NOMO-1 (cell line): ENCODE results near the gene MRC1.
"Not testable (repeated sequence)": the region's sequence is repeated elsewhere in the genome, so short reads cannot be mapped to it uniquely, and the experiment has no call there.

Experiments used
- DNase-seq, 2 experiments: peaks; one replicate each; lab custom pipeline; 2025; ENCODE audit not compliant: unreplicated experiment in 2 of 2; lab: John Stamatoyannopoulos, UW

Gene MRC1

DNA sequence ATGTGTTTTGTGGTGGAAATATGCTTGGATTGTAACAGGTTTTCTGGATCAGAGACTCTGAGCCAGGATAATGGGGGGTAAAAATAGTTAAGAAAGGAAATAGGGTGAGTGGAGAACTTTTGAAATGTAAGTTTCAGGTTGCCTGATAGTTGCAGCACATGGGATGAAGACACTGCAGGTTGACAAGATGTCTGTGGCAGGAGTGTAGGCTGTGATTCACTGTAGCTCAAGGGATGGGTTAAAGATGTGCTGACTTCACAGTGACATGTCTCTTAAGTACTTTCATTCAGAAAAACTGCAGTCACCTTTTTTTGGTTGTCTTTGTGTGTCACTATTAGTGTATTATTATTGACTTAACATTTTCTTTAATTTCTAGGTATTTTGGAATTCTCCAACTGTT is 79.0 kb downstream of the MRC1 start:
- no peak for DNase-seq

DNA sequence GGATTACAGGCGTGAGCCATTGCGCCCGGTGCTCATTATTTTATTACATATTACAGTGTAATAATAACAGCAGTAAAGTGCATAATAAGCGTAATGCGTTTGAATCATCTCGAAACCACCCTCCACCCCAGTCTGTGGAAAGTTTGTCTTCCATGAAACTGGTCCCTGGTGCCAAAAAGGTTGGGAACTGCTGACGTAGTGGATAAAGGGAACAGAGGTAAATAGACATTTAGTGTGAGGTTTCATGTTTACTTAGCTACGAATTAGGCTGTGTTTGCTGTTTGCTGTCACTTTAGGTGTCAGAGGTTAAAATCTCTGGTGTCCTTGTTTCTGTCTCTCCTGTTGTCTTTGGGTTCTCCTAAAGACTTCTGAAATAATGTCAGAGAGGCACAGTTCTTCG is 82.3 kb downstream of the MRC1 start:
- no peak for DNase-seq

DNA sequence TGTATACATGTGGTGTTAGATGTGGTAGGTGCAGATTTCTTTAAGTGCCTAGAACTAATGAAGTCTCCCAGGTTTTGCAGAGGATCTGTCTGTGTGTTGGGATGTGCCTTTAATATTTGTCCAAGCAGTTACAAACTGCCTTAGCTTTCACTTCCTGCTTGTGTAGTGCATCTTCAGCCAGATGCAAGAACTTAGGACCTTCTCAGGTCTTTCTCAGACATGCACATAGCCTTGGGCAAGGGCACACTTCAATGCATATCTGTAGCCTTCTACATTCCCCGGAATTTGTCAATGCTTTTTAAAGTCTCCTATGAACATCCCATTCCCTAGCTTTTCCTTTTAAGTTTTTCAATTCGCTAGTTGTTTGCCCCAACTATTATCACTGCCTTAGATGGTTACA is 95.4 kb downstream of the MRC1 start:
- peak in 1 of 2 experiments; percentile 53 for DNase-seq

DNA sequence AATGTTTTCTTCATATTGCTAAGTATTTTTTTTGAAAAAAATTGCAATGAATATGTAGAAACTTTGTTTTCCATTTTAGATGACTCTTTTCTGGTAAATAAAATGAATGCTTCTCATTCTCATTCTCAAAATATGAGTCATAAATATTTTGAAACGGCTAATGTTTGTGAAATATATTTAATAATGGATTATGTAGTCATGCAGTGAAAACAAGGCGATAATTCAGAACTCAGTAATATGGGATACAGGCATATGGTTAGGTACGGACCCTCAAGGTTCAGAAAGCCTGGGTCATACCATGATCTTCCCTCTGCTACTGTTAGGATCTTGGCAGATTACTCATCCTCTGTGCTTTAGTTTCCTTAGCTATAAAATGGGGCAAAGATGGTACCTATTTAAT is 96.3 kb downstream of the MRC1 start:
- no peak for DNase-seq

DNA sequence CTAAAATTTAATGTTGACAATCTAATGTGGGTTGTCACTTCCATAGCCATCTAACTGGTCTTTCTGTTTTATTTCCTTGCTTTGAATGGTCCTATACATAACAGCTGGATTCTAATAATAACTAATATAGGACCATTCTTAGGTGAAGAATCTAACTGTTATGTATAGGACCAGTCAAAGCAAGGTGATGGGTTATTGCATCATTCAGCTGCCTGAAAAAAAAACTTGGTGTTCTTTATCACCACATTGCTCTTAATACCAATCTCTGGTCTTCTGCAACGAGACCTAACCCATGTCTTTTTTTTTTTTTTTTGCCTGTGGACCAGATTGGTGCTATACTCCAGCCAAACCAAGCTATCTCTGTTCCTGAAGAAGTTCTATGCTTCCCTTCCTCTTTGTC is 96.9 kb downstream of the MRC1 start:
- DNase-seq, result no peak

DNA sequence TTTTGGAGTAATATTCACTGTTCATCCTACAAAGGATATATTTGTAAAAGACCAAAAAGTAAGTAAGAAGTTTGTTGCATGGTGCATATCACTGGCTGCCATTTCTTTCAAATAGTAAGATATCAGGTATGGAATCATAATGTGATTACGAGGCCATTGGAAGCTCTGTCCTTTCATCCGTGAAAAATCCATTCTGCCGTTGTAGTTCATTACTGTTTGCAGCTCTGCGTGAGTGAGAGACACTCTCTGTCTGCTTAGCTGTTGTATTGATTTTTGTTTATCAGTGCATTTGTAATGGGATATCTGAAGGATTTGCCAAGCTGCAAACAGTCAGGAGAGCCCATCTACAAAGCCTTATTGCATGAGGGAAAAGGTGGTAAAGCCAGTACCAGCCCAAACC is 98.5 kb downstream of the MRC1 start:
- DNase-seq, result no peak

DNA sequence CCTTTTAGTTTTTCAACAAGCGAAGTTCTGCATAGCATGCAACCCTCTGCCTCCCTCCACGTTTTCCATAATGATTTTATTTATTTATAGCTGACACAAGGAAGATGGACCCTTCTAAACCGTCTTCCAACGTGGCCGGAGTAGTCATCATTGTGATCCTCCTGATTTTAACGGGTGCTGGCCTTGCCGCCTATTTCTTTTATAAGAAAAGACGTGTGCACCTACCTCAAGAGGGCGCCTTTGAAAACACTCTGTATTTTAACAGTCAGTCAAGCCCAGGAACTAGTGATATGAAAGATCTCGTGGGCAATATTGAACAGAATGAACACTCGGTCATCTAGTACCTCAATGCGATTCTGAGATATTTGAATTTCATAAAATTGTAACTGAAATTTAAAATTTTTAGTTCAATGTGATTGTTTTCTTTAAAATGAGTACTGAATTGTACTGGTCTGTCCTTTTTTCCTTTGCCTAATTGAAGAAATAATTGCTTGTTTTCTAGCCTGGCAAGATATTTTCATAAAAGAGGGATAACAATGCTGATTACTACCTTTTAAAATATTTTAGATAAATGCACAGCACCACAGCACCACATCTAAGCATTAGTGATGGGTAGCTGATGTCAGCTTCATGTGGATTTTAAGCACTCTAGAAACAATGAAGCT is 101.1 kb downstream of the MRC1 start:
- peak; percentile 37 to 76 for DNase-seq

DNA sequence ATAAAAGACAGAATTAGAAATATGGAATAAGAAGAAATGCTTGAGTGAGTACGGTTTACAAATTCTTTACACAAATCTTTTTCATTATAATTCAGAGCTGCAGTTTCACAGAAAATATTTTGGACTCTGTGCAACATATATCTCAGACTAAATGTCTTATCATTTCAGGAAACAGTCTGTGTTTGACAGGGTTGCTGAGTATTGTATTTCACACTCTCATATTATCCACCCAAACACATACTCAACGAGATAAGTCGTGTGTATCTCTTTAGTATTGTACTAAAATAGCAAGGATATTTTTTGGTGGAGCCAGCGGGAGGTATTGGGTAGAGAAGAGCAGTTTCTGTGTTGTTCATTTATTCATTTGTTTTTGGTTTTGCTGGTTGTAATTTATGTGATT is 103.6 kb downstream of the MRC1 start:
- DNase-seq, result no peak

DNA sequence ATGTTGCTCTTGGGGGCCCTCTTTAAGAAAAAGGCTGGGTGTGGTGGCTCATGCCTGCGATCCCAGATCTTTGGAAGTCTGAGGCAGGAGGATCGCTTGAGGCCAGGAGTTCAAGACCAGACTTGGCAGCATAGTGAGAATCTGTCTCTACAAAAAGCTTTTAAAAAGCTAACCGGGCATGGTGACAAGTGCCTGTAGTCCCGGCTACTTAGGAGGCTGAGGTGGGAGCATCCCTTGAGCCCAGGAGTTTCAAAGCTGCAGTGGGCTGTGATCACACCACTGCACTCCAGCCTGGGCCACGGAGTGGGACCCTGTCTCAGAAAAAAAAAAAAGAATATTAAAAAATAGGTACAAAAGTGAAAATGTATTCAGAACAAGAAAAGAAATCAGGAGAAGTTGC is 104.5 kb downstream of the MRC1 start:
- no peak for DNase-seq

DNA sequence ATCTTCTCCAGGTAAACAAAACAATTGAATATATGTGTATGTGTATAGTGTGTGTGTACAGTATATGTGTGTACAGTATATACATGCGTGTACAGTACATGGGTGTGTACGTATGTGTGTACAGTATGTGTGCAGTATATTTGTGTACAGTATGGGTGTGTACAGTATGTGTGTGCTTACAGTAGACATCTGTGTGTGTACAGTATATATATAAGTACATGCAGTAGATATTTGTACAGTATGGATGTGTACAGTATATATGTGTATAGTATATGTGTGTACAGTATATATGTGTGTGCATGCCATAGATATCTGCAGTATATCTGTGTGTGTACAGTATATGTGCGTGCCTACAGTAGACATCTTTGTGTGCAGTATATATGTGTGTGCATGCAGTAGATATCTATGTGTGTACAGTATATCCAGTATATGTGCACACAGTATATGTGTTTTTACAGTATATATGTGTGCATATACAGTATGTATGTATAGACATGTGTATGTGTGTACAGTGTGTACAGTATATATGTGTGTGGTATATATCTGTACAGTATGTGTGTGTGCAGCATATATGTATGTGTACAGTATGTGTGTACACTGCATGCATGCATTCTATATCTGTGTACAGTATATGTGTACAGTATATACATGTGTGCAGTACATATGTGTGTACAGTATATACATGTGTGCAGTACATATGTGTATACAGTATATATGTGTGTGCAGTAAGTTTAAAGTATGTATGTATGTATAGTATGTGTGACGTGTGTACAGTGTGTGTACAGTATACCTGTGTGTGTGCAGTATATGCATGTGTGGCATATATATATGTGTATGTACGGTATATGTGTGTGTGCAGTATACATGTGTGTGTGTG is 105.3 kb downstream of the MRC1 start:
- no peak for DNase-seq

DNA sequence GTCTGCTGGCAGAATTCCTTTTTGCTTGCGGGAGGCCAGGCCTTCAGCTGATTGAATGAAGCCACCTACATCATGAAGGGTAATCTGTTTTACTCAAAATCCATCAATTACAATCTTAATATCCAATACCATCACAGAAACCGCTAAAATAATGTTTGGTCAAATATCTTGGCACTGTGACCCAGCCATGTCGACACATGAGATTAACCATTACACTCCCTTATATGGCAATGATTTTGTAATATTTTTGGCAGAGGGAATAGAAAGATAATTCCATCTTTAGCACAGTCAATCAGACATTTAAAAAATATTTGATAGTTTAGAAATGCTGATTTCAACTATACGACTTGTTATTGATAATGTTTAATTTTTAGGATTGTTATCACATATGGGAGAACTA is 106.0 kb downstream of the MRC1 start:
- no peak for DNase-seq

DNA sequence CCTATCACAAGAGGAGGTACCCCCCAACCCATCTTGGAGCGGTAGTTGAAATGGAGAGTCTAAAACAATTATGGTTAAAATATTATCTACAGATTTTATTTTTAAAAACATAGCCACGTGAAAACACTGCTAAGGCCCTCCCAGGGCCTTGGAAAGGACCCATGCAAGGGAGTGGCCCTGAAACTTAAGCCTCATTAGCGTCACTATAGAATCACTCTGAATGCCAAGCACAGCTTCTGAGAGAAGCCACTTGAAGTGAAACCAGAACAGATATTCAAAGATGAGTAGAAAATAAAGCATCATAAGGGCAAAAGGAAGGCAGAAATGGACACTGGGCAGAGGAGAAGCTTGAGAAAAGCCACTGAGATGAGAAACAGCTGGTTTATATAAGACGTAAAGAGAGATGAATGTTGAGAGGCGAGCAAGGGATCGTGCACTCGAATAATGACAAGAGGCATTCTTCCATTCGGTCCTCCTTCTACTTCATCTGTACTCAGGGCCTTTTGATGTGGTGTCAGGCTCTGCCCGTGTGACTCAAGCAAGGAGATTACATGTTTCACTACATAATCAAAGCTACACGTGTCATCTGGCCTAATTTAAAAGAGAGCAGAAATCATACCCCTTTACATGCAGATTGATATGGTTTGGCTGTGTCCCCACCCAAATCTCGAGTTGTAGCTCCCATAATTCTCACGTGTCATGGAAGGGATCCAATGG is 109.2 kb downstream of the MRC1 start:
- no peak for DNase-seq

DNA sequence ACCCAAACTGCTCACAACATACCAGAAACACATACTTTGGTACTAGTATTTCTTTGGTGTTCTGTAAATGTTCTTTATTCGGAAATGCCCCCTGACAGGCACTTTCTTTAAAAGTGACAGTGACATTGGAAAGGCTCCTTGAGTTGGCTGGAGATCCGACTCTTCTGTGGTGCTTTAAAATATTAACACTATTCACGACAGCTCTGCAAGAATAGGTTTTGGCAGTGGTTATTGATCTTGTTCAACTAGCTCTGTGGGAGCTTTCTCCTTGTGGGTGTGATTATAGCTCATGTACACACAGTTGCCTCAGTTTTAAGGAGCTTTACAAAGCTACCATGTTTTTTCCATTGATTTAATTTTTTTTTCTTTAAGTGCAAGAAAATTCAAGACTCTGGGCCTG is 112.2 kb downstream of the MRC1 start:
- DNase-seq, result no peak

DNA sequence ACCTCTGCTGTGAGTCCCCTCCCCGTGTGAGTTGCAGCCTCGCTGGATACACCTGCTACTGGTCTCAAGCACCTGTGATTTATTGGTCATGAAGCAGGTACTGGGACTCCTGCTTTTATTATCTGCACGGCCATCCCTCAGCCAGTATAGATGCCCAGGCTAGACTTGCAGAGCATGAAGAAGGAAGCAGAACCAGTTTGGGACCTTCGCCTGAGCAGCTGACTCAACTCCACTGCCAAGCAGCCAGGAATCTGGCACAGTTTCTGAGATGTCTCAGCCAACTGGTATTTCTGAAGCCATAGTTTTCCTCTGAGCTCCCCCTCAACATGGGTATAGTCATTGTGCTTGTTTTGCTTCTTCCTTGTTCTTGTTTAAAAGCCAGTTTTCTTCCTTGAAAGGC is 114.6 kb downstream of the MRC1 start:
- DNase-seq, result no peak

DNA sequence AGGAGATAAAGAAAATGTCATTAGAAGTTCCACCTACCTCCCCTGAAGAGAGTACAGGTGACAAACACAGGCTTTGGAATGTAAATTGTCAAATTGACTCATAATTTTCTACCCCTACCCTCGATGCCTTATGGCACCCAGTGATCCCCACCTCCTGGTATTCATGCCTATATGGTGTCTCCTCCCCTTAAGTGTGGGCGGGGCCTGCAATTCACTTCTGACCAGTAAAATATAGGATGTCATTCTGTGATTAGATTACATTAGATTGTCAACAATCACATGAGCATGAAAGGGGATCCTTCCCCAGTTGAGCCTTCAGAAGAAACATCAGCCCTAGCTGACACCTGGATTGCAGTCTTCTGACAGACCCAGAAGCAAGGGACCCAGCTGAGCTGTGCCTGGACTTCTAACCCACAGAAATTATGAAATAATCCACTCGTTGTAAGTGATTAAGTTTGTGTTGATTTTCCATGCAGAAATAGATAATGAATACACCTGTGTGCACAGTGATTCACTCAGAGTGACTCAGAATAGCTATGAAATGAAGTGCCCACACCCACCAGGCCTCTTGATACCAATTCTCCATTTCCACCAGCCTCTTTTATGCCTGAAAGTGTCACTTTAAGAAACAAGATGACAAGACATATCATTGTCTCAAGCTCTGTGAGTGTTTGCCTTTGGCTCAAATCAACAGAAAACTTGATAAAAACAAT is 134.0 kb downstream of the MRC1 start:
- DNase-seq, result no peak

DNA sequence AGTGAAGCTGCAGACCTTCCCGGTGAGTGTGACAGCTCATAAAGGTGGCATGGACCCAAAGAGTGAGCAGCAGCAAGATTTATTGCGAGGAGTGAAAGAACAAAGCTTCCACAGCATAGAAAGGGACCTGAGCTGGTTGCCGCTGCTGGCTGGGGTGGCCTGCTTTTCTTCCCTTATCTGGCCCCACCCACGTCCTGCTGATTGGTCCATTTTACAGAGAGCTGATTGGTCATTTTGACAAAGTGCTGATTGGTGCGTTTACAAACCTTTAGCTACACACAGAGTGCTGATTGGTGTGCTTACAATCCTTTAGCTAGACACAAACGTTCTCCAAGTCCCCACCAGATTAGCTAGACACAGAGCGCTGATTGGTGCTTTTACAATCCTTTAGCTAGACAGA is 141.1 kb downstream of the MRC1 start:
- DNase-seq, result not testable (repeated sequence)

DNA sequence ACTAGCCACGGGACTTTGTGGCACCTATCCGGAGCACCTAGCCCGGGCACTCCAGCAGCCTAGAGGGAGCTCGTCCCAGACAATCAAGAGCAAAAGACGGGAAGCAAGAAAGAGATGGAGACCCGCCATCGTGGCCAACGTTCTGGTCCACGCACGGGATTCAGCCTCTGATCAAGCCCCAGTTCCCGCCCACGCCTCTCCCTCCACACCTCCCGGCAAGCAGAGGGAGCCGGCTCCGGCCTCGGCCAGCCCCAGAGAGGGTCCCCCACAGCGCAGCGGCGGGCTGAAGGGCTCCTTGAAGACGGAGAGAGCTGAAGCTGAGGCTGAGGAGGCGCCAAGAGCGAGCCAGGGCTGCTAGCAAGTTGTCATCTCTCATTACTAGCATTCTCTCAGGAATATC is 141.6 kb downstream of the MRC1 start:
- no peak for DNase-seq

DNA sequence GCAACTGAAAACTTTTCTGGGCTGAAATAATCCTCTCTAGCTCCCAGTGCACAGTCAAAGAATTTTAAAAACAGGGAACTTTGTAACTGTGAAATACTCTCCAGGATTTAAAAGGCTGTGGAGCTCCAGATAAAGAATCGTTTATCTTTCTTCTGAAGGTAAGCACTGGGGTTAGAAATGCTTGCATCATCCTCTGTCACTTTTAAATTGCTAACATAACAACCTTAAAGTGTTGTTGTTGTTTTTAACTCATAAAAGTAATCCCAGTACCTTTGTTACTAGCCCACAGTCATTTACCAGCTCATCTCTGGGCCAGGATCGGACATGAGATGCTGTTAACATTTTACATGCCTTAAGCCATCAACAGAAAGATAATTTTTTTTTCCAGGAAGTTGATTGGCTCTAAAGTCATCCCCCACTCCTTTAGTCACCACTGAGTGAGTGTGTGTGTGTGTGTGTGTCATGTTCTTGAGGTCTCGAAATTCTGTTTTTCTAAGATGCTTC is 142.8 kb downstream of the MRC1 start, which contains the start of gene SLC39A12:
Gene SLC39A12 (plus strand): TSS at position 51 of the 504 bp plus-strand sequence. CDS start 1,359 bp downstream, outside the sequence.
- no peak for DNase-seq

DNA sequence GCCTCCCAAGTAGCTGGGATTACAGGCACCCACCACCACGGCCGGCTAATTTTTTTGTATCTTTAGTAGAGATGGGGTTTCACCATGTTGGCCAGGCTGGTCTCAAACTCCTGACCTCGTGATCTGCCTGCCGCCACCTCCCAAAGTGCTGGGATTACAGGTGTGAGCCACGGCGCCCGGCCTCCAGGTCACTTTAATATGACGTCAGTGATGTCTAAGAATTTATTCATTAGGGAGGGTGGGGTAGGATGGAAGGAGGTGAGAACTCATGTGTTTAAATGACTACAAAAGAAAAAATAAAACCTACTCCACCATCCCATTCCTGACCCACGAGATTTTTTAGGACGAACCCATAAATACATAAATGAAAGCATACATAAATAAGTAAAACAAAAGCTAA is 145.2 kb downstream of the MRC1 start:
- not testable (repeated sequence) for DNase-seq

DNA sequence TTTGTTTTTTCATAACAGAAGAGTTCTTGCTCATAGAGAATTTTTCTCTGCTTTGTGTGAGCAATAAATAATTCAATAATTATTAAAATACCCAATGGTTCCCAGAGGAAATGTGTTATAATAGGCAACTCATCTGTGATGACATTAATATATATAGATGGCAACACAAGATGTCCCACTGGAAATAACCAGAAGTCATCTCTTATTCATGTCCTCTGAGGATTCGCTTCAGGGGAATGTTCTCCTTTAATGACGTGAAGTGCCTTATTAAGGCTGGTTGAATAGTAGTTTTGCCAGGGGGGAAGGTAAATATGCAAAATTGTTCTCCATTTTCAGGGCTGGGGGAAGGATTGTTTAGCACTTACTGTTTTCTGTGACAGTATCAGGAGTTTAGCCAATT is 145.7 kb downstream of the MRC1 start:
- no peak for DNase-seq

DNA sequence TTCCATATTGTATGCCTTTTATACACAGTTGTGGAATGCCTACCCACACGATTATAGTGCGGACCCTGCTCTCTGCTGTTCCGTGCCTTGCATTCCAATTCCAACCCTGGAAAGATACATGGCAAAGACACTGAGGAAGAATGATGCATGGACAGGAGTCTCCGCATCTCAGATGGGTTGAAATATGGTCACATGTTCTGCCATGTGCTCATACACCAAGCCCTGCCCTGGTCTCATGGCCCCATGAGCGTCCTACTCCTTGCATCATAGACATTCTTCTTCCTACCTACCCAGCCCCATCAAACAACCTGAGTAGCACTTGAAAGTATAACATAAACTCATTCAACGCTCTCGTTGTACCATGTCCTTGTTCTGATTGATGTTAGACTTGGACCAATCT is 148.9 kb downstream of the MRC1 start:
- DNase-seq, result no peak
